Measurements from ENCODE around the gene RNASEH2A. TPM values are rescaled to one million over a fixed set of nuclear protein-coding genes. Genes with fewer than 3 reads are reported as not detected.

RNASEH2A gene
- total RNA-seq, 1 experiment from 2014 or later: 31.1 TPM

- DNase-seq (ENCODE audit: extremely low read depth, low read depth): no peak
Measured at GRCh38 chr19:12782424-12783290, 23.7 kb upstream of the RNASEH2A start.

GRCh38 chr19:12783291-12783848, 23.0 kb upstream of the RNASEH2A start:
- DNase-seq (ENCODE audit: extremely low read depth, low read depth): no peak

GRCh38 chr19:12783849-12784393, 22.5 kb upstream of the RNASEH2A start:
- DNase-seq (ENCODE audit: extremely low read depth, low read depth): no peak

- no peak for DNase-seq (ENCODE audit: extremely low read depth, low read depth)
Measured at GRCh38 chr19:12784394-12784870, 22.0 kb upstream of the RNASEH2A start.

GRCh38 chr19:12784871-12785430, 21.4 kb upstream of the RNASEH2A start:
- no peak for DNase-seq (ENCODE audit: extremely low read depth, low read depth)

GRCh38 chr19:12785431-12786031, 20.9 kb upstream of the RNASEH2A start:
- DNase-seq (ENCODE audit: extremely low read depth, low read depth): no peak

- DNase-seq (ENCODE audit: extremely low read depth, low read depth): no peak
Measured at GRCh38 chr19:12786141-12786870, 20.1 kb upstream of the RNASEH2A start.

GRCh38 chr19:12786952-12787351, 19.4 kb upstream of the RNASEH2A start:
- no peak for DNase-seq (ENCODE audit: extremely low read depth, low read depth)

GRCh38 chr19:12787458-12787857, 18.9 kb upstream of the RNASEH2A start:
- DNase-seq (ENCODE audit: extremely low read depth, low read depth): no peak

- DNase-seq (ENCODE audit: extremely low read depth, low read depth): no peak
Measured at GRCh38 chr19:12788042-12788681, 18.2 kb upstream of the RNASEH2A start.

GRCh38 chr19:12788682-12789097, 17.7 kb upstream of the RNASEH2A start:
- no peak for DNase-seq (ENCODE audit: extremely low read depth, low read depth)

GRCh38 chr19:12789098-12789903, 17.1 kb upstream of the RNASEH2A start:
- no peak for DNase-seq (ENCODE audit: extremely low read depth, low read depth)

GRCh38 chr19:12789904-12790619, 16.3 kb upstream of the RNASEH2A start:
- DNase-seq (ENCODE audit: extremely low read depth, low read depth): peak; percentile 95

- DNase-seq (ENCODE audit: extremely low read depth, low read depth): no peak
Measured at GRCh38 chr19:12790628-12791344, 15.6 kb upstream of the RNASEH2A start.

GRCh38 chr19:12791345-12792050, 14.9 kb upstream of the RNASEH2A start, which contains the start of gene JUNB:
Gene JUNB (plus strand): TSS chr19:12791486. CDS start chr19:12791772, 286 bp downstream.
- DNase-seq (ENCODE audit: extremely low read depth, low read depth): peak; percentile 94

GRCh38 chr19:12792051-12792852, 14.1 kb upstream of the RNASEH2A start:
- no peak for DNase-seq (ENCODE audit: extremely low read depth, low read depth)
